Activated CD4-positive, alpha-beta memory T cell treated with anti-CD3 and anti-CD28 coated beads, Interleukin-2, amount 10 ng/mL, durations not matched to agents 7 days and 5 days (primary cell): Measurements from ENCODE around the gene CLDN15. TPM values are rescaled to one million over a fixed set of nuclear protein-coding genes. Genes with fewer than 3 reads are reported as not detected.
"Not testable (repeated sequence)": the region's sequence is repeated elsewhere in the genome, so short reads cannot be mapped to it uniquely, and the experiment has no call there.

ENCODE experiments used
- CTCF ChIA-PET: fragments of 350-600 bp; sonication (Branson Sonifier 250); formaldehyde crosslinking; loops from one replicate; lab custom pipeline; 2021; ENCODE audit warnings: antibody characterized with exemption, inconsistent platforms; lab: Charles Lee
- POLR2A ChIA-PET: fragments of 350-600 bp; sonication (Branson Sonifier 250); formaldehyde crosslinking; loops from one replicate; lab custom pipeline; 2021; ENCODE audit warnings: antibody characterized with exemption; lab: Charles Lee
- DNase-seq: peaks from one replicate; pipeline ENCODE4 v3.0.0-alpha.2; 2020
- H3K27ac Mint-ChIP-seq: one replicate; pipeline ENCODE4 v1.8.0; 2021; ENCODE audit warnings: mild to moderate bottlenecking, mixed read lengths
- H3K27me3 Mint-ChIP-seq: one replicate; pipeline ENCODE4 v1.8.0; 2021; ENCODE audit warnings: mixed read lengths
- H3K36me3 Mint-ChIP-seq: one replicate; pipeline ENCODE4 v1.8.0; 2021; ENCODE audit warnings: low read depth, mixed read lengths
- H3K4me1 Mint-ChIP-seq: one replicate; pipeline ENCODE4 v1.8.0; 2021; ENCODE audit warnings: mixed read lengths
- H3K4me3 Mint-ChIP-seq: one replicate; pipeline ENCODE4 v1.8.0; 2021; ENCODE audit warnings: mild to moderate bottlenecking, mixed read lengths
- H3K9me3 Mint-ChIP-seq: one replicate; pipeline ENCODE4 v1.8.0; 2021; ENCODE audit warnings: mixed read lengths
- total RNA-seq, 2 experiments: library from RNA; stranded (reverse); gene quantifications; one replicate each; pipeline ENCODE4 v1.2.3, GENCODE V29; 2021

Gene CLDN15, protein sequence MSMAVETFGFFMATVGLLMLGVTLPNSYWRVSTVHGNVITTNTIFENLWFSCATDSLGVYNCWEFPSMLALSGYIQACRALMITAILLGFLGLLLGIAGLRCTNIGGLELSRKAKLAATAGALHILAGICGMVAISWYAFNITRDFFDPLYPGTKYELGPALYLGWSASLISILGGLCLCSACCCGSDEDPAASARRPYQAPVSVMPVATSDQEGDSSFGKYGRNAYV
- total RNA-seq, result 10 to 100 TPM; 19.7 to 20.6 TPM

GRCh38 chr7:101237206-101238067 lies at the start of gene CLDN15:
CLDN15 (minus strand) TSS chr7:101237802; CDS start chr7:101237581, 221 bp downstream.
- POLR2A ChIA-PET, result interaction anchor here (1.4 kb wide), 1 partner anchor 20 kb away, joined by 5 read pairs; the partner anchor contains the start of genes PLOD3 and ZNHIT1
- Mint-ChIP-seq H3K27ac (no peak within 1 kb of the TSS), H3K9me3 (no peaks in the 10 kb centered on the region), H3K27me3 (no peaks in the 10 kb centered on the region), H3K4me1 (peaks cover 2% of the 10 kb centered on the region), H3K36me3 (peaks cover 5% of the 10 kb centered on the region), H3K4me3 (no peak within 1 kb of the TSS)
- no peak for DNase-seq
- CTCF ChIA-PET, result interaction anchor here (1.1 kb wide), 1 partner anchor 19 kb away, joined by 3 read pairs; the partner anchor contains the start of gene ZNHIT1

DNA sequence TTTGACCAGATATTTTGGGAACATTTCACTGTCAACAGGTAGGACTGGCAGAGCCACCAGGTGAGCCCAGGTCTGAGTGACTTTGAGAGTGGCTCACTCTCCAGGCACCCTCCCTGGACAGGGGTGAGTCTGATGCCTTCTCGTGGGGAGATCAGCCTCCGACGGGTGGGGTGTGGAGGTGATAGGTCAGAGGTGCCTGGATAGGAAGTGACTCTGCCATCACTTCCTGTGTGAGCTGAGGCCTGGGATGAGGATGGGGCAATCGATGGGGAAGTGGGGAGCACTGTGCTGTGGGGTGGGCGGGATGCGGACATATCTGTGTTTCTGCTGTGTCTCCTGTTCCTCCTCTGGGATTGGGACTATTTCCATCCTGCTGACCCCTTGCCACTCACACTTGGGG lies 49.4 kb upstream of the CLDN15 start:
- no peak for DNase-seq
- Mint-ChIP-seq H3K36me3 (no peaks in the 10 kb centered on the region), H3K4me1 (peaks cover 27% of the 10 kb centered on the region), H3K27ac (no peak overlapping the region), H3K9me3 (no peaks in the 10 kb centered on the region), H3K27me3 (peaks cover 12% of the 10 kb centered on the region), H3K4me3 (no peak overlapping the region)
- CTCF ChIA-PET, result no interaction called here
- POLR2A ChIA-PET, result no interaction called here

GRCh38 chr7:101285880-101286279 lies 48.3 kb upstream of the CLDN15 start:
- DNase-seq, H3K27ac Mint-ChIP-seq, H3K27me3 Mint-ChIP-seq, POLR2A ChIA-PET, H3K36me3 Mint-ChIP-seq, H3K9me3 Mint-ChIP-seq, H3K4me3 Mint-ChIP-seq: not testable (repeated sequence)
- CTCF ChIA-PET, result interaction anchor here (1.8 kb wide), 1 partner anchor 142 kb away, joined by 10 read pairs; no protein-coding TSS in a partner anchor
- peaks cover 27% of the 10 kb centered on the region for H3K4me1 Mint-ChIP-seq

DNA sequence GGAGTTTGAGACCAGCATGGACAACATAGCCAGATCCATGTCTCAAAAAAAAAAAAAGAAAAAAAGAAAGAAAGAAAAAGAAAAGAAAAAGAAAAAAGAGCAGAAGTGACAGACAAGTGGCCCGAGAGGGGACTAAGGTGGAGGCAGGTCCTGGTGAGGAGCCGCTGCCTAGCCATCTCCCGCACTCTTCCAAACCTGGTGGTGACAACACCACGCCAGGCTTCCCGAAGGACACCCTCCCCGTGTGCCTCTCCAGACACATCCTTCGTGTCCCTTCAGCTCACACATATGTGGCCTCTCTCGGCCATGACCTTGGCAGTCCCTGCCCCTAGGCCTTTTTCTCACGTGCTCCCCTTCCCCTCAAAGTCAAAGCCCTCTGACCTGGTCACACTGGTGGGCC lies 47.6 kb upstream of the CLDN15 start:
- Mint-ChIP-seq H3K36me3 (no peaks in the 10 kb centered on the region), H3K27me3 (no peaks in the 10 kb centered on the region), H3K4me3 (no peak overlapping the region), H3K4me1 (peaks cover 21% of the 10 kb centered on the region), H3K27ac (no peak overlapping the region), H3K9me3 (no peaks in the 10 kb centered on the region)
- POLR2A ChIA-PET, result no interaction called here
- CTCF ChIA-PET, result interaction anchor here (0.7 to 1.8 kb wide), 3 partner anchors 41 to 310 kb away, joined by 4 to 10 read pairs (median 6); no protein-coding TSS in a partner anchor
- no peak for DNase-seq

GRCh38 chr7:101280912-101281311 lies 43.3 kb upstream of the CLDN15 start:
- not testable (repeated sequence) for H3K4me3 Mint-ChIP-seq, H3K36me3 Mint-ChIP-seq, DNase-seq, H3K9me3 Mint-ChIP-seq, H3K4me1 Mint-ChIP-seq, H3K27ac Mint-ChIP-seq, H3K27me3 Mint-ChIP-seq
- ChIA-PET CTCF (interaction anchor here (1.5 kb wide), 1 partner anchor 29 kb away, joined by 3 read pairs; no protein-coding TSS in a partner anchor), POLR2A (interaction anchor here (0.8 kb wide), 1 partner anchor 10 kb away, joined by 4 read pairs; no protein-coding TSS in a partner anchor)

- Mint-ChIP-seq H3K36me3 (no peaks in the 10 kb centered on the region), H3K4me1 (peaks cover 6% of the 10 kb centered on the region), H3K4me3 (no peak overlapping the region), H3K9me3 (no peaks in the 10 kb centered on the region), H3K27me3 (peaks cover 2% of the 10 kb centered on the region), H3K27ac (no peak overlapping the region)
- ChIA-PET CTCF (interaction anchor here (1.0 to 2.1 kb wide), 2 partner anchors 36 to 86 kb away, joined by 3 to 8 read pairs; no protein-coding TSS in a partner anchor), POLR2A (no interaction called here)
- DNase-seq, result no peak
Measured at GRCh38 chr7:101278461-101279292, 41.1 kb upstream of the CLDN15 start.

- DNase-seq, result no peak
- Mint-ChIP-seq H3K27ac (no peak overlapping the region), H3K27me3 (peaks cover 2% of the 10 kb centered on the region), H3K4me3 (no peak overlapping the region), H3K9me3 (no peaks in the 10 kb centered on the region), H3K4me1 (no peaks in the 10 kb centered on the region), H3K36me3 (no peaks in the 10 kb centered on the region)
- CTCF ChIA-PET, result no interaction called here
- POLR2A ChIA-PET, result no interaction called here
Measured at GRCh38 chr7:101277155-101277554, 39.6 kb upstream of the CLDN15 start.

- Mint-ChIP-seq H3K4me3 (no peak overlapping the region), H3K9me3 (no peaks in the 10 kb centered on the region), H3K27me3 (peaks cover 5% of the 10 kb centered on the region), H3K27ac (no peak overlapping the region), H3K36me3 (no peaks in the 10 kb centered on the region), H3K4me1 (no peaks in the 10 kb centered on the region)
- no peak for DNase-seq
- ChIA-PET CTCF (interaction anchor here (0.9 kb wide), 1 partner anchor 10 kb away, joined by 4 read pairs; no protein-coding TSS in a partner anchor), POLR2A (interaction anchor here (0.7 kb wide), 1 partner anchor 9 kb away, joined by 3 read pairs; no protein-coding TSS in a partner anchor)
Measured at GRCh38 chr7:101273206-101273605, 35.6 kb upstream of the CLDN15 start.

- Mint-ChIP-seq H3K9me3 (no peaks in the 10 kb centered on the region), H3K27me3 (peaks cover 6% of the 10 kb centered on the region), H3K4me3 (no peak overlapping the region), H3K4me1 (no peaks in the 10 kb centered on the region), H3K27ac (no peak overlapping the region), H3K36me3 (no peaks in the 10 kb centered on the region)
- POLR2A ChIA-PET, result no interaction called here
- CTCF ChIA-PET, result interaction anchor here (0.8 to 1.2 kb wide), 2 partner anchors 12 to 27 kb away, joined by 3 to 4 read pairs; no protein-coding TSS in a partner anchor
- no peak for DNase-seq
Measured at GRCh38 chr7:101271021-101271420, 33.4 kb upstream of the CLDN15 start.

GRCh38 chr7:101269664-101270063 lies 32.1 kb upstream of the CLDN15 start:
- ChIA-PET POLR2A (no interaction called here), CTCF (no interaction called here)
- Mint-ChIP-seq H3K4me1 (no peaks in the 10 kb centered on the region), H3K9me3 (no peaks in the 10 kb centered on the region), H3K36me3 (no peaks in the 10 kb centered on the region), H3K27me3 (peaks cover 8% of the 10 kb centered on the region), H3K4me3 (no peak overlapping the region), H3K27ac (no peak overlapping the region)
- DNase-seq, result no peak

GRCh38 chr7:101265622-101266516 lies 28.3 kb upstream of the CLDN15 start:
- Mint-ChIP-seq H3K27ac (no peak overlapping the region), H3K9me3 (no peaks in the 10 kb centered on the region), H3K4me1 (no peaks in the 10 kb centered on the region), H3K4me3 (no peak overlapping the region), H3K36me3 (no peaks in the 10 kb centered on the region), H3K27me3 (peaks cover 2% of the 10 kb centered on the region)
- no peak for DNase-seq
- ChIA-PET CTCF (interaction anchor here (1.8 kb wide), 1 partner anchor 17 kb away, joined by 6 read pairs; no protein-coding TSS in a partner anchor), POLR2A (no interaction called here)
